HG02884 (cell line): ENCODE data around the gene EPX.

Experiments used
- ATAC-seq: cut with Tn5 transposase; IDR thresholded peaks from one replicate; pipeline ENCODE4 v1.9.1; 2021; ENCODE audit warnings: mild to moderate bottlenecking, moderate library complexity; ENCODE audit not compliant: unreplicated experiment

The EPX gene

DNA sequence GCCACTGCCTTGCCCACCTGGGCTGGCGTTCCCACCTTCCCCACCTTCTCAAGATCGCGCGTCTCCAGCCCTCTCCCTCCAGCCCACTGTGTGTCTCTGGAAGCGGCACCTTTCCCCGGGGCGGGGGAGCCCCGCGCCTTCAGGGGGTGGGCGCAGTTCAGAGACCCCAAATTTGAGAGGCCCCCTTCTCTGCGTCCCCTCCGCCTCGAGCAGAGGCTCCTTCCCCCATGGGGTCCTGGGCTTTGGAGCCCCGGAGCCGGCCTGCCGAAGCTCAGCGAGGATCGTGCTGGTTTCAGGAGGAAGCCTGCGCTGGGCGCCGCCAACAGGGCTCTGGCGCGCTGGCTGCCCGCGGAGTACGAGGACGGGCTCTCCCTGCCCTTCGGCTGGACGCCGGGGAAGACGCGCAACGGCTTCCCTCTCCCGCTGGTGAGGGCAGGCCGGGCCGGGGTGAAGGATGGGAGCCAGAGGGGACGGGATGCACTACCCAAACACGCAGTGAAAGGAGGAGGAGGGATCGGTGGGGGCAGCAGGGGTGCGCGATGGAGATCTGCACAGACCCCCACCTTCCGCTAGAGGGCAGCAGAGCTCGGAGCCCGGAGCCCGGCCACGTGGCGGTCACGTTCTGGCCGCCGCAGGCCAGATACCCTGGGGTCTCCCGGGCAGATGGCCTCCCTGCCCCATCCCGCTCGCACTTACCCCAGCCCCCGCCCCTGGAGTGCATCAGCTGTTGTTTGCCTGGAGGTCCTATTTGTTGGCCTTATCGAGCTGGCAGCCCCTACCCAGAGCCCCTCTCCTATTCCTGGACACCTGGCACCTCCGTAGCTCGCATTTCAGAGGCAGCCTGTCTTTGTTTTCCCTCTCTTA is 57.0 kb downstream of the EPX start:
- ATAC-seq, result no peak

DNA sequence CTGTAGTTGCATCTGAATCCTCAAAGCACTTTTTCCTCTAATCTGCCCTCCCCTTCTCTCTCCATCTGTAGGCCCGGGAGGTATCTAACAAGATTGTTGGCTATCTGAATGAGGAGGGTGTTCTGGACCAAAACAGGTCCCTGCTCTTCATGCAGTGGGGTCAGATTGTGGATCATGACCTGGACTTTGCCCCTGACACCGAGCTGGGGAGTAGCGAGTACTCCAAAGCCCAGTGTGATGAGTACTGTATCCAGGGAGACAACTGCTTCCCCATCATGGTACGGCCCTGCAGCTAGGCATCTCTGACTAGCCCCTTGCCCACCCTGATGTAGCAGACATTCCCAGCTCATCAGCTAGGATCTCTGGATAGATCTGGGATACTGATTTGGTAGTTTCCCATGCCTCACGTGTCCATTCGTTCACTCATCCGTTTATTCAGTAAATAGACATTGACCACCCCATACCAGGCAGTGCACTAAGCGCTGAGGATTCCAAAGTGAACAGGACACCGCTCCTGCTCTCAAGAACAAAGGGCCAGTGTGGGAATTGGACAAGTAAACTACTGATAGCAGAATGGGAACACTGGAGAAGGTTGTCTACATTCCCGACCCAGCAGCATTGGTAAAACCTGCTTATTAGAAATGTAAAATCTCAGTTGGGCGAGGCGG is 58.0 kb downstream of the EPX start:
- no peak for ATAC-seq

DNA sequence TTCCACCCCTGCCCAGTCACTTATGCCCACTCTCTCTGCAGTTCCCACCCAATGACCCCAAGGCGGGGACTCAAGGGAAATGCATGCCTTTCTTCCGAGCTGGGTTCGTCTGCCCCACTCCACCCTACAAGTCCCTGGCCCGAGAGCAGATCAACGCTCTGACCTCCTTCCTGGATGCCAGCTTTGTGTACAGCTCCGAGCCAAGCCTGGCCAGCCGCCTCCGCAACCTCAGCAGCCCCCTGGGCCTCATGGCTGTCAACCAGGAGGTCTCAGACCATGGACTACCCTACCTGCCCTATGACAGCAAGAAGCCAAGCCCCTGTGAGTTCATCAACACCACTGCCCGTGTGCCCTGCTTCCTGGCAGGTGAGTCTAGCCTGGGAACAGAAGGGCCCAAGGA is 59.6 kb downstream of the EPX start:
- ATAC-seq, result no peak

DNA sequence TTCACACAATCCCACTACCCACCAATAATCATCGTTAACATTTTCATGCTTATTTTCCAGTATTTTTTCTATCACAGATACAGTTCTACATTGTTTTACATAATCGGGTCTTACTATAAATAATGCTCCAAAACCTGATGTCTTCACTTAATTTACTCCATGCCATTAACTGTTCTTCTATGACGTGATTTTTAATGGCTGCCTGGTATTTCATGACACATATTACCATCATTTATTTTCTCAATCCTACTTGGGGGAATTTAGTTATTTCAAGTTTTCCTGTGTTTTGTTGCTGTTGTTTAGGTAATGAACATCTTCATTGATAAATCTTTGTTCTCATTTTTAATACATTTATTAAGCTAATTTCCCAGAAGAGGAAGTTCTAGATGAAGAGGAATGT is 60.6 kb downstream of the EPX start:
- no peak for ATAC-seq
